Measurements from ENCODE around the gene SPATS2L.

Gene SPATS2L

GRCh38 chr2:200431996-200432705 lies 125.7 kb downstream of the SPATS2L start:
- DNase-seq, result no peak
- no peaks in the 10 kb centered on the region for H3K27me3 ChIP-seq (replicated peaks; ENCODE audit: control insufficient read depth, insufficient read depth, low read length, poor library complexity, severe bottlenecking)
- H3K27ac ChIP-seq (ENCODE audit: insufficient read depth, low read length, poor library complexity, severe bottlenecking), result no peak overlapping the region
- no peak overlapping the region for H3K4me3 ChIP-seq (ENCODE audit: insufficient read depth, low read depth, low read length, poor library complexity, severe bottlenecking)
- no peaks in the 10 kb centered on the region for H3K9me3 ChIP-seq (ENCODE audit: control insufficient read depth, low read length)
- H3K4me1 ChIP-seq (ENCODE audit: control insufficient read depth, insufficient read depth, low read length, poor library complexity, severe bottlenecking), result no peaks in the 10 kb centered on the region
- no peaks in the 10 kb centered on the region for H3K36me3 ChIP-seq (ENCODE audit: control insufficient read depth, insufficient read depth, low read length)

GRCh38 chr2:200435379-200435778 lies 128.9 kb downstream of the SPATS2L start:
- Histone ChIP-seq H3K9me3 (ENCODE audit: control insufficient read depth, low read length) (no peaks in the 10 kb centered on the region), H3K27ac (ENCODE audit: insufficient read depth, low read length, poor library complexity, severe bottlenecking) (no peak overlapping the region), H3K4me1 (ENCODE audit: control insufficient read depth, insufficient read depth, low read length, poor library complexity, severe bottlenecking) (no peaks in the 10 kb centered on the region), H3K4me3 (ENCODE audit: insufficient read depth, low read depth, low read length, poor library complexity, severe bottlenecking) (no peak overlapping the region), H3K36me3 (ENCODE audit: control insufficient read depth, insufficient read depth, low read length) (no peaks in the 10 kb centered on the region), H3K27me3 (replicated peaks; ENCODE audit: control insufficient read depth, insufficient read depth, low read length, poor library complexity, severe bottlenecking) (no peaks in the 10 kb centered on the region)
- DNase-seq, result no peak

DNA sequence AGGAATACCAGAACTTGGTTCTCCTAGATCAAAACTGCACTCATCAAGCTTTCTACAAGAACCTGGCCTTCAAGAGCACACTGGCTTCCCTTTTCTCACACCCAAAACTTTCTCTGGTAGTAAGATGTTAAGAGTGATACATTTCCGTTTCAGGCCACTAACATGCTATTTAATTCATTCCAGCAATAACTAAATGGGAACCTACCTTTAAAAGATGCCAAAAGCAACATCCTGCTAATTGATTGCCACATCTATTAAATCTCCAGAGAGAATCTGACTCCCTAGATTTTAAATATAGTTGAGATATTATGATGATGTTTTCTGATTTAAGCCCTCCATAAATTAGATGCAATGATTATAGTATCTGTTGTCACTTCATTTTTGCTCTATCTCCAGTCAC lies 131.8 kb downstream of the SPATS2L start:
- H3K27me3 ChIP-seq (replicated peaks; ENCODE audit: control insufficient read depth, insufficient read depth, low read length, poor library complexity, severe bottlenecking), result no peaks in the 10 kb centered on the region
- no peaks in the 10 kb centered on the region for H3K4me1 ChIP-seq (ENCODE audit: control insufficient read depth, insufficient read depth, low read length, poor library complexity, severe bottlenecking)
- H3K36me3 ChIP-seq (ENCODE audit: control insufficient read depth, insufficient read depth, low read length), result no peaks in the 10 kb centered on the region
- no peak for DNase-seq
- H3K4me3 ChIP-seq (ENCODE audit: insufficient read depth, low read depth, low read length, poor library complexity, severe bottlenecking), result no peak overlapping the region
- H3K9me3 ChIP-seq (ENCODE audit: control insufficient read depth, low read length), result no peaks in the 10 kb centered on the region
- H3K27ac ChIP-seq (ENCODE audit: insufficient read depth, low read length, poor library complexity, severe bottlenecking), result no peak overlapping the region

DNA sequence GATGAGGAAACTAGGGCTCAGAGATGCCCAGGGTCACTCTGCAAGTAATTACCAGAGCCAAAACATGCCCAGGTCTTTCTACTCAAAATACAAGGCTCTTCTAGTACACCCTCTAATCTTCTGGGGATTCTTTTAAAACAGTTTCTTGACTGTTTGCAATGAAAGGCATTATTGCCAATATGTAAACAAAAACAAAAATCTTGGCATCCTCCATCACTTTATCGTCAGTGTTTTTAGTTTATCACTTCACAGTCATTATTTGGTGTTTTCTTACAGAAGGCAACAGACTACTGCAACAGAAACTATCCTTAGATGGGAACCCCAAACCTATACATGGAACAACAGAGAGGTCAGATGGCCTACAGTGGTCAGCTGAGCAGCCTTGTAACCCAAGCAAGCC lies 132.4 kb downstream of the SPATS2L start:
- H3K27me3 ChIP-seq (replicated peaks; ENCODE audit: control insufficient read depth, insufficient read depth, low read length, poor library complexity, severe bottlenecking), result no peaks in the 10 kb centered on the region
- no peaks in the 10 kb centered on the region for H3K4me1 ChIP-seq (ENCODE audit: control insufficient read depth, insufficient read depth, low read length, poor library complexity, severe bottlenecking)
- no peak overlapping the region for H3K4me3 ChIP-seq (ENCODE audit: insufficient read depth, low read depth, low read length, poor library complexity, severe bottlenecking)
- H3K9me3 ChIP-seq (ENCODE audit: control insufficient read depth, low read length), result no peaks in the 10 kb centered on the region
- H3K36me3 ChIP-seq (ENCODE audit: control insufficient read depth, insufficient read depth, low read length), result no peaks in the 10 kb centered on the region
- no peak for DNase-seq
- H3K27ac ChIP-seq (ENCODE audit: insufficient read depth, low read length, poor library complexity, severe bottlenecking), result no peak overlapping the region

GRCh38 chr2:200439981-200440380 lies 133.5 kb downstream of the SPATS2L start:
- no peak overlapping the region for H3K27ac ChIP-seq (ENCODE audit: insufficient read depth, low read length, poor library complexity, severe bottlenecking)
- H3K4me3 ChIP-seq (ENCODE audit: insufficient read depth, low read depth, low read length, poor library complexity, severe bottlenecking), result no peak overlapping the region
- H3K27me3 ChIP-seq (replicated peaks; ENCODE audit: control insufficient read depth, insufficient read depth, low read length, poor library complexity, severe bottlenecking), result no peaks in the 10 kb centered on the region
- no peaks in the 10 kb centered on the region for H3K4me1 ChIP-seq (ENCODE audit: control insufficient read depth, insufficient read depth, low read length, poor library complexity, severe bottlenecking)
- DNase-seq, result no peak
- no peaks in the 10 kb centered on the region for H3K36me3 ChIP-seq (ENCODE audit: control insufficient read depth, insufficient read depth, low read length)
- no peaks in the 10 kb centered on the region for H3K9me3 ChIP-seq (ENCODE audit: control insufficient read depth, low read length)

DNA sequence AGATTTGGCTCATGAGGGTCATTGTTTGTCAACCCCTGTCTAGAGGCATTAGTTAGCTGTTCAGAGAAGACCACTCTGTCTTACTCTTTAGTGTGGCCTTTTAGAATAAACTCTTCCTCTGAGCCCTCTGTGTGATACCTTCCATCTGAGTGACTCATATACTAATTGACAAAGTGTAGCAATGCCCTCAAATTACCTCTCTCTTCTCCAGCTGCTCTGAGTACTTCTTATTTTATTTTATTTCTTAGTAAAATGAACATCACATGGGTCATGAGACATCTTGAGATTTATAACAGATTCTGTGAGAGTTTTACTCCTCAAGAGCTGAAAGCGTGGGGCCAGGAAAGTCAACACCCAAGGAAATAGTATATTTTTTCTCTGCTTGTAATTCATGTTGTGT lies 136.0 kb downstream of the SPATS2L start:
- H3K36me3 ChIP-seq (ENCODE audit: control insufficient read depth, insufficient read depth, low read length), result no peaks in the 10 kb centered on the region
- H3K9me3 ChIP-seq (ENCODE audit: control insufficient read depth, low read length), result no peaks in the 10 kb centered on the region
- no peaks in the 10 kb centered on the region for H3K4me1 ChIP-seq (ENCODE audit: control insufficient read depth, insufficient read depth, low read length, poor library complexity, severe bottlenecking)
- DNase-seq, result no peak
- no peaks in the 10 kb centered on the region for H3K27me3 ChIP-seq (replicated peaks; ENCODE audit: control insufficient read depth, insufficient read depth, low read length, poor library complexity, severe bottlenecking)
- no peak overlapping the region for H3K4me3 ChIP-seq (ENCODE audit: insufficient read depth, low read depth, low read length, poor library complexity, severe bottlenecking)
- no peak overlapping the region for H3K27ac ChIP-seq (ENCODE audit: insufficient read depth, low read length, poor library complexity, severe bottlenecking)

GRCh38 chr2:200443376-200443775 lies 136.9 kb downstream of the SPATS2L start:
- no peak for DNase-seq
- no peaks in the 10 kb centered on the region for H3K36me3 ChIP-seq (ENCODE audit: control insufficient read depth, insufficient read depth, low read length)
- H3K9me3 ChIP-seq (ENCODE audit: control insufficient read depth, low read length), result no peaks in the 10 kb centered on the region
- H3K4me3 ChIP-seq (ENCODE audit: insufficient read depth, low read depth, low read length, poor library complexity, severe bottlenecking), result no peak overlapping the region
- H3K27ac ChIP-seq (ENCODE audit: insufficient read depth, low read length, poor library complexity, severe bottlenecking), result no peak overlapping the region
- H3K4me1 ChIP-seq (ENCODE audit: control insufficient read depth, insufficient read depth, low read length, poor library complexity, severe bottlenecking), result no peaks in the 10 kb centered on the region
- H3K27me3 ChIP-seq (replicated peaks; ENCODE audit: control insufficient read depth, insufficient read depth, low read length, poor library complexity, severe bottlenecking), result no peaks in the 10 kb centered on the region

DNA sequence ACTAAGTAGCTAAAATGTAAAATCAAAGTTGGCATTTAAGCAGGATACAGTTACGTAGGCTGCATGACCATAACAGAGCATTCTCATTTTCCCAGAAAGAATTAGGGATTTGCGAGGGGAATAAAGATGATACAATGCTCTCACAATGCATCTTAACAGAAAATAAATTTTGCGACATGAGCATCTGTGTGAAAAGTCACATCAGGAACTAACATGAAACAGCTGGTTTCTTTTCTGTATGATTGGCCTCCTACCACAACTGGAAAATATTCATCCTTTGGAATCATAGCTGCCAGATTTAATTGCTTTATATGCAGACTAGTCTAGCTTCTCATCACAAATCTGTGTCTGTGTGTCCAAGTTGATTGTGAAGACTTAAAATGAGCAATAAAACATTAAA lies 137.4 kb downstream of the SPATS2L start:
- Histone ChIP-seq H3K4me3 (ENCODE audit: insufficient read depth, low read depth, low read length, poor library complexity, severe bottlenecking) (no peak overlapping the region), H3K27me3 (replicated peaks; ENCODE audit: control insufficient read depth, insufficient read depth, low read length, poor library complexity, severe bottlenecking) (no peaks in the 10 kb centered on the region), H3K4me1 (ENCODE audit: control insufficient read depth, insufficient read depth, low read length, poor library complexity, severe bottlenecking) (no peaks in the 10 kb centered on the region), H3K36me3 (ENCODE audit: control insufficient read depth, insufficient read depth, low read length) (no peaks in the 10 kb centered on the region), H3K27ac (ENCODE audit: insufficient read depth, low read length, poor library complexity, severe bottlenecking) (no peak overlapping the region), H3K9me3 (ENCODE audit: control insufficient read depth, low read length) (no peaks in the 10 kb centered on the region)
- DNase-seq, result no peak

DNA sequence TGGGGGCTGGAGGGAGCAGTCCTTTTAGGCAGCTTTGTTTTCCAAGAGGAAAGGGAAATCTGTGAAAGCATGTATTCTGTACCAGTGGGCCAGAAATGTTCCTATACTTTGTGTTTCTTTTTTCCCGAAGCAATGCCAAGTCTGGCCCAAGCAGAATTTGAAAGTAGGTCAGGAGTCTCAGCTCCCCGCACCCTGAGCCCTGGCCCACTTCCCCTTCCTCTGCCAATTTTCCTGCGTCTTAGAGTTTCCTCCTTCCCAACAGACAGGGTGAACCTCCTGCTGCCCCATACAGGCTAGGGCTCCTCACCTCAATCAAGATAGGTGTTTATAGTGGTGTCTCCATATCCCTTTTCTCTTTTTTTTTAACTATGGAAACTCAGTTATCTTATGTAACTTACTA lies 138.0 kb downstream of the SPATS2L start:
- Histone ChIP-seq H3K36me3 (ENCODE audit: control insufficient read depth, insufficient read depth, low read length) (no peaks in the 10 kb centered on the region), H3K9me3 (ENCODE audit: control insufficient read depth, low read length) (no peaks in the 10 kb centered on the region), H3K4me3 (ENCODE audit: insufficient read depth, low read depth, low read length, poor library complexity, severe bottlenecking) (no peak overlapping the region), H3K4me1 (ENCODE audit: control insufficient read depth, insufficient read depth, low read length, poor library complexity, severe bottlenecking) (no peaks in the 10 kb centered on the region), H3K27ac (ENCODE audit: insufficient read depth, low read length, poor library complexity, severe bottlenecking) (no peak overlapping the region), H3K27me3 (replicated peaks; ENCODE audit: control insufficient read depth, insufficient read depth, low read length, poor library complexity, severe bottlenecking) (no peaks in the 10 kb centered on the region)
- no peak for DNase-seq

- Histone ChIP-seq H3K4me3 (ENCODE audit: insufficient read depth, low read depth, low read length, poor library complexity, severe bottlenecking) (no peak overlapping the region), H3K27me3 (replicated peaks; ENCODE audit: control insufficient read depth, insufficient read depth, low read length, poor library complexity, severe bottlenecking) (no peaks in the 10 kb centered on the region), H3K9me3 (ENCODE audit: control insufficient read depth, low read length) (no peaks in the 10 kb centered on the region), H3K27ac (ENCODE audit: insufficient read depth, low read length, poor library complexity, severe bottlenecking) (no peak overlapping the region), H3K4me1 (ENCODE audit: control insufficient read depth, insufficient read depth, low read length, poor library complexity, severe bottlenecking) (no peaks in the 10 kb centered on the region), H3K36me3 (ENCODE audit: control insufficient read depth, insufficient read depth, low read length) (no peaks in the 10 kb centered on the region)
- DNase-seq, result no peak
These were observed 138.8 kb downstream of the SPATS2L start for GRCh38 chr2:200445284-200445683.

Data from effector memory CD4-positive, alpha-beta T cell (primary cell).